ENCODE results near the gene IGSF9.
"Not testable (repeated sequence)": the region's sequence is repeated elsewhere in the genome, so short reads cannot be mapped to it uniquely, and the experiment has no call there.

The IGSF9 gene

DNA sequence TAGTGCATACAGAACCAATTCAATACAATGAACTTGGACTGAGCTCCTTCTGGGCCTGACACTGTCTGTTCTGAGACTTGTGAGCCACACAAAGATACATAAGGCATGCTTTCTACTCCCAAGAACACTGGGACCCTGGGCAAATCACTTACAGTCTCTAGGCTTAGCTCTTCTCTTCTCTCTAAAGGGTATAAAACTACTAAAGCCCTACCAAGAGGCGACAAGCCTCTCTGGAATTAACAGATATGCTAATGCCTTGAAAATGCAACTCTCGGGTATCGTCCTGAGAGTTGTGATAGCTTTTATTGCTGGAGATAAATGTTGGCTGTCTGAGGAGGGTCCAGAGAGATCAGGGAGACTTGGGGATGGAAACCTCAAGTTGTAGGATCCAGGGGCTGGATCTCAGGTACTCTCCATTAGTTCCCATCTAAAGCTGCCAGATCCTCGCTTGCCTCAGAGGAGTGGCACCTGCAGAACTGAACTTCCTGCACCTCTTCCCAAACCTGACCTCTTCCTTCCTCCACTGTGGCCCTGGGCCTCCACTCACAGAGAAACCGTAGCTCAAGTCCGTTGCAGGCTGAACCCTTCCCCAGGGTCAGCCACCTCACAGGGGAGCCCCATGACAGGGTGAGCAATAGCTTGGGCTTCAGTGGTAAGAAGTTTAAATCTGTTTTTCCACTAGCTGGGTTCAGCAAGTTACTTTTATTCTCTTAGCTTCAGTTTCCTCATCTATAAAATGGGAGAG lies 33.9 kb downstream of the IGSF9 start:
- Histone ChIP-seq H3K4me1 (ENCODE audit: insufficient read depth, poor library complexity, severe bottlenecking) (peaks cover 37% of the 10 kb centered on the region), H3K36me3 (ENCODE audit: low read depth) (no peaks in the 10 kb centered on the region), H3K27me3 (ENCODE audit: insufficient read depth, poor library complexity, severe bottlenecking) (no peaks in the 10 kb centered on the region), H3K9me3 (ENCODE audit: severe bottlenecking) (no peaks in the 10 kb centered on the region), H3K4me3 (ENCODE audit: severe bottlenecking) (no peak overlapping the region), H3K27ac (ENCODE audit: poor library complexity, severe bottlenecking) (peak overlapping the region; percentile 69)
- no peak for TF ChIP-seq CTCF (IDR thresholded peaks at IDR 0.05; ENCODE audit: poor library complexity, severe bottlenecking)
- no peak for DNase-seq (ENCODE audit: low spot score)
- no peak for ATAC-seq (ENCODE audit: low read depth)

DNA sequence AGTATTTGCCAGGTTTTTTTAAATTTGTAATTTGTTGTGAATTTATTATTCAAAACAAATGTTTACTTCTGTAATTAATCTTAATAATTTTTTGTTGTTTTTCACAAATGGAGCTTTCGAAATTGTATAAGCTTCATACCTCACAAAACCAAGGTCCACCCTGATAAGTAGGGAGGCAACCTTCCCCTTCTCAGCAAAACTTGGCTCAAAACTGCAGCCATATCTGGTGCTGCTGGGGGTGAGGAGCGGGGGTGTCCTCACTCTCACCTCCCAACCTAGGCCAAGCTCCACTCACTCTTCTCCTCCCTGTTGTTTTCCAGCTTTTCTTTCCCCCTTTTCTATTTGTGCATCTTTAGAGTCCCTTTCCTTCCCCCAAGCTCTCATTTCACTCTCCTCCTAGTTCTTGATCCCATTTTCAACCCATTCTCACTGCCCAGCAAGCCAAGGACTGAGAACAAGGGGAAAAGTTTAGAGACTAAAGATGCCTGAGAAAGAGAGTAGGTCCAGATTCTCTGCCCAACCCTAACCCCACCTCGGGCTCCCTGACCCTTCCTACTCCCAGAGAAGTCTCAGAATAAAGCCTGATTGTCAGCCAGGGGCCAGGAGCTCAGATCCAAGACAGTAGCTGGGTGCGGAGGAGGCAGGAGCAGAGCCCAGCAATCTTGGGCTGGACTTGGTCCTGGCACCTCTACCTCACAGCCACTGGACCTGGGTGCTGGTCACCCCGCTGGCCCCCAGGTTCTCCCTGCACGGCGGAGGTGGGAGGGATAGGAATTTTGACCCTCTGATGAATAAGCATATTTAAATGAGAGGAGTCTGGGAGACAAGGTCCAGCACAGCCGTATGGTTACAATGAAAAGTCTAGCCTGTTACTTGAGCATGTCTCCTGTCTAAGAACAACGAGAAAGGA lies 37.1 kb downstream of the IGSF9 start:
- Histone ChIP-seq H3K9me3 (ENCODE audit: severe bottlenecking) (peaks cover 4% of the 10 kb centered on the region), H3K4me3 (ENCODE audit: severe bottlenecking) (no peak overlapping the region), H3K27ac (ENCODE audit: poor library complexity, severe bottlenecking) (no peak overlapping the region), H3K36me3 (ENCODE audit: low read depth) (no peaks in the 10 kb centered on the region), H3K27me3 (ENCODE audit: insufficient read depth, poor library complexity, severe bottlenecking) (no peaks in the 10 kb centered on the region), H3K4me1 (ENCODE audit: insufficient read depth, poor library complexity, severe bottlenecking) (peaks cover 24% of the 10 kb centered on the region)
- DNase-seq (ENCODE audit: low spot score) (no peak), ATAC-seq (ENCODE audit: low read depth) (no peak)
- TF ChIP-seq CTCF (IDR thresholded peaks at IDR 0.05; ENCODE audit: poor library complexity, severe bottlenecking), result no peak

- no peak overlapping the region for H3K27ac ChIP-seq (ENCODE audit: poor library complexity, severe bottlenecking)
- no peaks in the 10 kb centered on the region for H3K27me3 ChIP-seq (ENCODE audit: insufficient read depth, poor library complexity, severe bottlenecking)
- DNase-seq (ENCODE audit: low spot score), result no peak
- no peak overlapping the region for H3K4me3 ChIP-seq (ENCODE audit: severe bottlenecking)
- TF ChIP-seq CTCF (IDR thresholded peaks at IDR 0.05; ENCODE audit: poor library complexity, severe bottlenecking), result no peak
- no peak for ATAC-seq (ENCODE audit: low read depth)
- no peaks in the 10 kb centered on the region for H3K36me3 ChIP-seq (ENCODE audit: low read depth)
- peaks cover 4% of the 10 kb centered on the region for H3K9me3 ChIP-seq (ENCODE audit: severe bottlenecking)
- peaks cover 15% of the 10 kb centered on the region for H3K4me1 ChIP-seq (ENCODE audit: insufficient read depth, poor library complexity, severe bottlenecking)
Measured at GRCh38 chr1:159906960-159907359, 38.5 kb downstream of the IGSF9 start.

- not testable (repeated sequence) for H3K4me3 ChIP-seq (ENCODE audit: severe bottlenecking); H3K9me3 ChIP-seq (ENCODE audit: severe bottlenecking); ATAC-seq (ENCODE audit: low read depth); H3K36me3 ChIP-seq (ENCODE audit: low read depth); DNase-seq (ENCODE audit: low spot score); H3K4me1 ChIP-seq (ENCODE audit: insufficient read depth, poor library complexity, severe bottlenecking); H3K27ac ChIP-seq (ENCODE audit: poor library complexity, severe bottlenecking); H3K27me3 ChIP-seq (ENCODE audit: insufficient read depth, poor library complexity, severe bottlenecking)
Measured at GRCh38 chr1:159904036-159904435, 41.4 kb downstream of the IGSF9 start.

GRCh38 chr1:159902541-159902940 lies 42.9 kb downstream of the IGSF9 start:
- TF ChIP-seq CTCF (IDR thresholded peaks at IDR 0.05; ENCODE audit: poor library complexity, severe bottlenecking), result no peak
- DNase-seq (ENCODE audit: low spot score) (no peak), ATAC-seq (ENCODE audit: low read depth) (no peak)
- Histone ChIP-seq H3K36me3 (ENCODE audit: low read depth) (no peaks in the 10 kb centered on the region), H3K27ac (ENCODE audit: poor library complexity, severe bottlenecking) (no peak overlapping the region), H3K4me3 (ENCODE audit: severe bottlenecking) (no peak overlapping the region), H3K9me3 (ENCODE audit: severe bottlenecking) (peaks cover 4% of the 10 kb centered on the region), H3K27me3 (ENCODE audit: insufficient read depth, poor library complexity, severe bottlenecking) (no peaks in the 10 kb centered on the region), H3K4me1 (ENCODE audit: insufficient read depth, poor library complexity, severe bottlenecking) (peaks cover 7% of the 10 kb centered on the region)

All from RWPE2 (cell line).